Prostate gland (tissue), 1 donor: ENCODE results near the gene SCOC.

ENCODE experiments used
- POLR2A ChIP-seq: fragments of 450-650 bp; IDR thresholded peaks from one replicate; pipeline ENCODE4 v1.6.1; 2016; ENCODE audit warnings: antibody characterized with exemption, mild to moderate bottlenecking
- POLR2AphosphoS5 ChIP-seq: sonication (generic); formaldehyde crosslinking; IDR thresholded peaks from one replicate; pipeline ENCODE4 v1.6.1; 2017; ENCODE audit warnings: antibody characterized with exemption

GRCh38 chr4:140382732-140383131 lies 9.3 kb downstream of the SCOC start:
- TF ChIP-seq POLR2A (no peak), POLR2AphosphoS5 (no peak)
